GM12872 (cell line): ENCODE results near the gene CLIC5.

Experiments
- CTCF ChIP-seq: IDR thresholded peaks from 3 replicates; pipeline ENCODE4 v1.5.1; 2011; ENCODE audit warnings: low read depth, mild to moderate bottlenecking, low read length, moderate library complexity; ENCODE audit not compliant: insufficient read depth

Gene CLIC5

GRCh38 chr6:45933855-45934254 is 81.8 kb downstream of the CLIC5 start:
- no peak for TF ChIP-seq CTCF

- TF ChIP-seq CTCF = no peak
Measured at GRCh38 chr6:45931232-45931631, 84.4 kb downstream of the CLIC5 start.

GRCh38 chr6:45930420-45931040 is 85.1 kb downstream of the CLIC5 start:
- peak; percentile 94 for TF ChIP-seq CTCF

GRCh38 chr6:45929421-45930361 is 86.0 kb downstream of the CLIC5 start:
- no peak for TF ChIP-seq CTCF

GRCh38 chr6:45928721-45929305 is 86.8 kb downstream of the CLIC5 start:
- no peak for TF ChIP-seq CTCF

- TF ChIP-seq CTCF = no peak
Measured at GRCh38 chr6:45927421-45928320, 88.0 kb downstream of the CLIC5 start.

GRCh38 chr6:45926423-45926822 is 89.2 kb downstream of the CLIC5 start:
- 0 out of 3 replicates have a peak, but pooled peaks have one; percentile 5 for TF ChIP-seq CTCF
